HepG2 (cell line): Measurements from ENCODE around the gene CD300LF. TPM values are rescaled to one million over a fixed set of nuclear protein-coding genes. Genes with fewer than 3 reads are reported as not detected.

ENCODE experiments used
- ATF2 ChIP-seq: sonication (generic); formaldehyde crosslinking; IDR thresholded peaks from 2 replicates; pipeline ENCODE4 v1.4.0; 2020; ENCODE audit warnings: missing genetic modification reagents
- CEBPG ChIP-seq: IDR thresholded peaks from 2 replicates; pipeline ENCODE4 v1.6.1; 2016
- CSRNP1 ChIP-seq: sonication (generic); formaldehyde crosslinking; IDR thresholded peaks from 2 replicates; pipeline ENCODE4 v1.8.1; 2023; ENCODE audit warnings: mild to moderate bottlenecking, missing genetic modification reagents
- ERF ChIP-seq: IDR thresholded peaks from 2 replicates; pipeline ENCODE4 v1.6.1; 2018; ENCODE audit warnings: missing biosample characterization, missing genetic modification reagents
- HNRNPUL1 ChIP-seq: fragments of 200-400 bp; formaldehyde crosslinking; IDR thresholded peaks from 2 replicates; pipeline ENCODE4 v1.6.1; 2017; ENCODE audit warnings: low read depth, mild to moderate bottlenecking, low read length, moderate library complexity
- HOXA5 ChIP-seq: sonication (generic); formaldehyde crosslinking; IDR thresholded peaks from 2 replicates; pipeline ENCODE4 v1.4.0; 2020; ENCODE audit warnings: missing genetic modification reagents
- NCOR1 ChIP-seq: fragments of 200-600 bp; sonication (generic); IDR thresholded peaks from 2 replicates; pipeline ENCODE4 v1.7.0; 2017; ENCODE audit warnings: antibody characterized with exemption, low read length, borderline replicate concordance
- RAD51 ChIP-seq: fragments of 450-650 bp; IDR thresholded peaks from 2 replicates; pipeline ENCODE4 v1.6.1; 2016; ENCODE audit warnings: borderline replicate concordance
- ZHX1 ChIP-seq: sonication (generic); formaldehyde crosslinking; IDR thresholded peaks from 2 replicates; pipeline ENCODE4 v1.8.1; 2022; ENCODE audit warnings: low read depth, mild to moderate bottlenecking, missing genetic modification reagents
- ZNF20 ChIP-seq: sonication (generic); formaldehyde crosslinking; IDR thresholded peaks from 2 replicates; pipeline ENCODE4 v1.4.0; 2020; ENCODE audit warnings: mild to moderate bottlenecking, moderate library complexity, missing genetic modification reagents
- ZNF230 ChIP-seq: sonication (generic); formaldehyde crosslinking; IDR thresholded peaks from 2 replicates; pipeline ENCODE4 v1.4.0; 2020; ENCODE audit warnings: mild to moderate bottlenecking, missing genetic modification reagents
- ZNF232 ChIP-seq: sonication (generic); formaldehyde crosslinking; IDR thresholded peaks from 2 replicates; pipeline ENCODE4 v1.4.0; 2020; ENCODE audit warnings: missing genetic modification reagents, borderline replicate concordance
- ZNF414 ChIP-seq: sonication (generic); formaldehyde crosslinking; IDR thresholded peaks from 2 replicates; pipeline ENCODE4 v1.5.0; 2020; ENCODE audit warnings: missing genetic modification reagents
- ZNF780A ChIP-seq: sonication (generic); formaldehyde crosslinking; IDR thresholded peaks from 2 replicates; pipeline ENCODE4 v1.8.0; 2022; ENCODE audit warnings: mild to moderate bottlenecking, missing genetic modification reagents, moderate library complexity
- polyA plus RNA-seq, 8 experiments: library from polyadenylated mRNA; depleted of rRNA in 3 of 8; stranded (reverse) in 7 of 8; unstranded in 1 of 8; fragments of >200 nt; fragmentation: Illumina TruSeq in 4 of 8; extraction: Trizol in 4 of 8; gene quantifications; 2 replicates each; pipeline versions ENCODE4 v1.2.1 to v1.2.3, GENCODE V29; 2011 to 2016; ENCODE audit warnings: low read depth in 4 of 8, missing spikeins in 1 of 8, mixed read lengths in 1 of 8; ENCODE audit not compliant: insufficient read depth in 1 of 8
- total RNA-seq, 5 experiments: library from RNA; depleted of rRNA; stranded (reverse); fragments of >200 nt; fragmentation: Illumina TruSeq; extraction: Trizol; gene quantifications; 2 replicates each; pipeline ENCODE4 v1.2.3, GENCODE V29; 2016; ENCODE audit warnings: low read depth in 1 of 5
- TF ChIP-seq, protein P1 (sequence below): sonication (generic); formaldehyde crosslinking; conservative IDR thresholded peaks from 2 replicates; pipeline ENCODE4 v1.4.0; 2020; ENCODE audit warnings: missing genetic modification reagents
- TF ChIP-seq, protein P2 (sequence below): sonication (generic); formaldehyde crosslinking; IDR thresholded peaks from 2 replicates; pipeline ENCODE4 v1.4.0; 2020; ENCODE audit warnings: missing genetic modification reagents
- TF ChIP-seq, protein P3 (sequence below): sonication (generic); formaldehyde crosslinking; IDR thresholded peaks from 2 replicates; pipeline ENCODE4 v1.5.1; 2020; ENCODE audit warnings: missing genetic modification reagents, mild to moderate bottlenecking, borderline replicate concordance

CD300LF gene
- total and polyA plus RNA-seq, 2 of the 13 experiments (the other 11 are each of a cell fraction or from before 2014, with no cell fraction given), result not detected

- TF ChIP-seq, protein P1, sequence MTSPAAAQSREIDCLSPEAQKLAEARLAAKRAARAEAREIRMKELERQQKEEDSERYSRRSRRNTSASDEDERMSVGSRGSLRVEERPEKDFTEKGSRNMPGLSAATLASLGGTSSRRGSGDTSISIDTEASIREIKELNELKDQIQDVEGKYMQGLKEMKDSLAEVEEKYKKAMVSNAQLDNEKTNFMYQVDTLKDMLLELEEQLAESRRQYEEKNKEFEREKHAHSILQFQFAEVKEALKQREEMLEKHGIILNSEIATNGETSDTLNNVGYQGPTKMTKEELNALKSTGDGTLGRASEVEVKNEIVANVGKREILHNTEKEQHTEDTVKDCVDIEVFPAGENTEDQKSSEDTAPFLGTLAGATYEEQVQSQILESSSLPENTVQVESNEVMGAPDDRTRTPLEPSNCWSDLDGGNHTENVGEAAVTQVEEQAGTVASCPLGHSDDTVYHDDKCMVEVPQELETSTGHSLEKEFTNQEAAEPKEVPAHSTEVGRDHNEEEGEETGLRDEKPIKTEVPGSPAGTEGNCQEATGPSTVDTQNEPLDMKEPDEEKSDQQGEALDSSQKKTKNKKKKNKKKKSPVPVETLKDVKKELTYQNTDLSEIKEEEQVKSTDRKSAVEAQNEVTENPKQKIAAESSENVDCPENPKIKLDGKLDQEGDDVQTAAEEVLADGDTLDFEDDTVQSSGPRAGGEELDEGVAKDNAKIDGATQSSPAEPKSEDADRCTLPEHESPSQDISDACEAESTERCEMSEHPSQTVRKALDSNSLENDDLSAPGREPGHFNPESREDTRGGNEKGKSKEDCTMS (CRISPR knock-in tag), result no peak
- TF ChIP-seq, protein P2, sequence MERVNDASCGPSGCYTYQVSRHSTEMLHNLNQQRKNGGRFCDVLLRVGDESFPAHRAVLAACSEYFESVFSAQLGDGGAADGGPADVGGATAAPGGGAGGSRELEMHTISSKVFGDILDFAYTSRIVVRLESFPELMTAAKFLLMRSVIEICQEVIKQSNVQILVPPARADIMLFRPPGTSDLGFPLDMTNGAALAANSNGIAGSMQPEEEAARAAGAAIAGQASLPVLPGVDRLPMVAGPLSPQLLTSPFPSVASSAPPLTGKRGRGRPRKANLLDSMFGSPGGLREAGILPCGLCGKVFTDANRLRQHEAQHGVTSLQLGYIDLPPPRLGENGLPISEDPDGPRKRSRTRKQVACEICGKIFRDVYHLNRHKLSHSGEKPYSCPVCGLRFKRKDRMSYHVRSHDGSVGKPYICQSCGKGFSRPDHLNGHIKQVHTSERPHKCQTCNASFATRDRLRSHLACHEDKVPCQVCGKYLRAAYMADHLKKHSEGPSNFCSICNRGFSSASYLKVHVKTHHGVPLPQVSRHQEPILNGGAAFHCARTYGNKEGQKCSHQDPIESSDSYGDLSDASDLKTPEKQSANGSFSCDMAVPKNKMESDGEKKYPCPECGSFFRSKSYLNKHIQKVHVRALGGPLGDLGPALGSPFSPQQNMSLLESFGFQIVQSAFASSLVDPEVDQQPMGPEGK (CRISPR knock-in tag), result peak; percentile 96
- TF ChIP-seq ZNF230, result no peak
- peak; percentile 98 for TF ChIP-seq HOXA5 (CRISPR knock-in tag)
- peak; percentile 48; the same call in 1 of the 2 replicates for TF ChIP-seq ATF2
- no peak for TF ChIP-seq HNRNPUL1
- peak; percentile 61; the same call in 1 of the 2 replicates for TF ChIP-seq ERF (CRISPR knock-in tag)
- TF ChIP-seq NCOR1, result peak; percentile 98
- TF ChIP-seq ZNF20 (CRISPR knock-in tag), result no peak
- no peak for TF ChIP-seq CSRNP1 (CRISPR knock-in tag)
- TF ChIP-seq RAD51, result no peak
- TF ChIP-seq ZHX1 (CRISPR knock-in tag), result peak; percentile 80
- TF ChIP-seq, protein P3, sequence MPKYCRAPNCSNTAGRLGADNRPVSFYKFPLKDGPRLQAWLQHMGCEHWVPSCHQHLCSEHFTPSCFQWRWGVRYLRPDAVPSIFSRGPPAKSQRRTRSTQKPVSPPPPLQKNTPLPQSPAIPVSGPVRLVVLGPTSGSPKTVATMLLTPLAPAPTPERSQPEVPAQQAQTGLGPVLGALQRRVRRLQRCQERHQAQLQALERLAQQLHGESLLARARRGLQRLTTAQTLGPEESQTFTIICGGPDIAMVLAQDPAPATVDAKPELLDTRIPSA (CRISPR knock-in tag), result no peak
- peak; percentile 96 for TF ChIP-seq ZNF232 (CRISPR knock-in tag)
- TF ChIP-seq ZNF414 (CRISPR knock-in tag), result no peak
- no peak for TF ChIP-seq ZNF780A (CRISPR knock-in tag)
- peak; percentile 52; the same call in 1 of the 2 replicates for TF ChIP-seq CEBPG (CRISPR knock-in tag)
Measured at GRCh38 chr17:74750327-74751069, 37.8 kb upstream of the CD300LF start (continued).
